Pancreas (tissue), 10 donors: Measurements from ENCODE around the gene GPS1. TPM values are rescaled to one million over a fixed set of nuclear protein-coding genes. Genes with fewer than 3 reads are reported as not detected.
A peak's percentile ranks its signal among the peaks of the same experiment; 100 is the strongest.

Source experiments
- ATAC-seq, 4 donors: fragments of 200-7000 bp; cut with Tn5 transposase; one replicate each; pipeline versions ENCODE4 v1.8.0 to v1.9.1; 2020; ENCODE audit warnings: mild to moderate bottlenecking in 4 of 4, moderate library complexity in 4 of 4
- DNase-seq, 6 donors: peaks; one replicate each; pipeline ENCODE4 v3.0.0-alpha.2; 2020
- FAIRE-seq: peaks from 2 replicates; lab custom pipeline; 2012; peaks lifted over from hg19 to GRCh38; lab: Jason Lieb, UNC
- H3K27ac ChIP-seq, 4 donors: fragments of 200-600 bp; sonication (generic); 1 replicate in 3 of 4; 2 replicates in 1 of 4; pipeline versions ENCODE4 v1.5.0 to v1.8.0; 2020
- H3K27me3 ChIP-seq, 4 donors: fragments of 200-600 bp; one replicate each; pipeline ENCODE4 v1.8.0; 2021
- H3K36me3 ChIP-seq, 3 donors: fragments of 200-600 bp; sonication (generic) in 1 of 3; one replicate each; pipeline versions ENCODE4 v1.5.0 to v1.8.0; 2020 to 2021
- H3K4me1 ChIP-seq, 3 donors: fragments of 200-600 bp; one replicate each; pipeline ENCODE4 v1.8.0; 2021
- H3K4me3 ChIP-seq, 4 donors: fragments of 200-600 bp; sonication (generic) in 2 of 4; one replicate each; pipeline versions ENCODE4 v1.5.0 to v1.8.0; 2020 to 2021
- H3K9me3 ChIP-seq, 4 donors: fragments of 200-600 bp; one replicate each; pipeline ENCODE4 v1.8.0; 2021
- WGBS, 2 donors: extraction: QIAGEN DNeasy Blood & Tissue Kit; methylation state at CpG; one replicate each; pipeline ENCODE4 v1.1.7; 2013; 5-methylcytosine and 5-hydroxymethylcytosine counted together
- intact Hi-C, 3 donors: fragments of 100-400 bp; cut with DNase I; formaldehyde crosslinking; loops; one replicate each; pipeline versions ENCODE4 v1.11.1 to v1.14.2; 2022
- polyA plus RNA-seq, 2 donors: library from polyadenylated mRNA; stranded (reverse); fragments of 200-250 nt; gene quantifications; one replicate each; pipeline ENCODE4 v1.2.3, GENCODE V29; 2013
- total RNA-seq, 6 donors: library from RNA; stranded (reverse); fragmentation: NEBNext Ultra II Directional in 4 of 6; extraction: Animal tissue kit (Norgen Biotek cat#: 25700) in 4 of 6; gene quantifications; one replicate each; pipeline versions ENCODE4 v1.2.1 to v1.2.4, GENCODE V29; 2021 to 2023
- TF ChIP-seq, protein P1 (sequence below), 4 donors: fragments of 200-600 bp; sonication (generic) in 3 of 4; IDR thresholded peaks; one replicate each; pipeline versions ENCODE4 v1.5.0 to v1.8.0; 2021; ENCODE audit warnings: antibody characterized with exemption in 4 of 4
- donor health status: healthy with polysubstance abuse.
- donor health status: DM: no; HTN: no; CAD: no; lungs with moderate emphysema.
- donor health status: DM: no; HTN: no; CAD: no.
- donor health status: control.
- donor health status: control.
- donor health status: Bipolar disorder and iron deficiency.
- donor health status: DM: yes; HTN: yes; CAD: no.
- donor health status: DM: no; HTN: no; CAD: no.
- donor health status: DM: no; HTN: no; CAD: no.
- donor health status: DM: yes; HTN: yes; CAD: no.

Gene GPS1
- total and polyA plus RNA-seq, 8 donors, result 43.0 to 149 (median 53.3) TPM

GRCh38 chr17:82079001-82079677 lies 27.4 kb downstream of the GPS1 start:
- 94% methylated on average over 47 of the region's 47 CpGs for WGBS, 2 donors
- peaks cover 0 to 29% (median 6%) of the 10 kb centered on the region in 3 donors for H3K36me3 ChIP-seq
- H3K4me1 ChIP-seq, result no peaks in the 10 kb centered on the region
- H3K27me3 ChIP-seq, result no peaks in the 10 kb centered on the region
- TF ChIP-seq, protein P1, sequence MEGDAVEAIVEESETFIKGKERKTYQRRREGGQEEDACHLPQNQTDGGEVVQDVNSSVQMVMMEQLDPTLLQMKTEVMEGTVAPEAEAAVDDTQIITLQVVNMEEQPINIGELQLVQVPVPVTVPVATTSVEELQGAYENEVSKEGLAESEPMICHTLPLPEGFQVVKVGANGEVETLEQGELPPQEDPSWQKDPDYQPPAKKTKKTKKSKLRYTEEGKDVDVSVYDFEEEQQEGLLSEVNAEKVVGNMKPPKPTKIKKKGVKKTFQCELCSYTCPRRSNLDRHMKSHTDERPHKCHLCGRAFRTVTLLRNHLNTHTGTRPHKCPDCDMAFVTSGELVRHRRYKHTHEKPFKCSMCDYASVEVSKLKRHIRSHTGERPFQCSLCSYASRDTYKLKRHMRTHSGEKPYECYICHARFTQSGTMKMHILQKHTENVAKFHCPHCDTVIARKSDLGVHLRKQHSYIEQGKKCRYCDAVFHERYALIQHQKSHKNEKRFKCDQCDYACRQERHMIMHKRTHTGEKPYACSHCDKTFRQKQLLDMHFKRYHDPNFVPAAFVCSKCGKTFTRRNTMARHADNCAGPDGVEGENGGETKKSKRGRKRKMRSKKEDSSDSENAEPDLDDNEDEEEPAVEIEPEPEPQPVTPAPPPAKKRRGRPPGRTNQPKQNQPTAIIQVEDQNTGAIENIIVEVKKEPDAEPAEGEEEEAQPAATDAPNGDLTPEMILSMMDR (IDR thresholded peaks at IDR 0.05), result no peak
- intact Hi-C loops, result no loop called here
- DNase-seq, result peak in 1 of 6 donors; percentile 64
- H3K4me3 ChIP-seq, result no peak overlapping the region
- no peak for FAIRE-seq
- H3K27ac ChIP-seq, result no peak overlapping the region
- ATAC-seq, result no peak
- no peaks in the 10 kb centered on the region for H3K9me3 ChIP-seq

DNA sequence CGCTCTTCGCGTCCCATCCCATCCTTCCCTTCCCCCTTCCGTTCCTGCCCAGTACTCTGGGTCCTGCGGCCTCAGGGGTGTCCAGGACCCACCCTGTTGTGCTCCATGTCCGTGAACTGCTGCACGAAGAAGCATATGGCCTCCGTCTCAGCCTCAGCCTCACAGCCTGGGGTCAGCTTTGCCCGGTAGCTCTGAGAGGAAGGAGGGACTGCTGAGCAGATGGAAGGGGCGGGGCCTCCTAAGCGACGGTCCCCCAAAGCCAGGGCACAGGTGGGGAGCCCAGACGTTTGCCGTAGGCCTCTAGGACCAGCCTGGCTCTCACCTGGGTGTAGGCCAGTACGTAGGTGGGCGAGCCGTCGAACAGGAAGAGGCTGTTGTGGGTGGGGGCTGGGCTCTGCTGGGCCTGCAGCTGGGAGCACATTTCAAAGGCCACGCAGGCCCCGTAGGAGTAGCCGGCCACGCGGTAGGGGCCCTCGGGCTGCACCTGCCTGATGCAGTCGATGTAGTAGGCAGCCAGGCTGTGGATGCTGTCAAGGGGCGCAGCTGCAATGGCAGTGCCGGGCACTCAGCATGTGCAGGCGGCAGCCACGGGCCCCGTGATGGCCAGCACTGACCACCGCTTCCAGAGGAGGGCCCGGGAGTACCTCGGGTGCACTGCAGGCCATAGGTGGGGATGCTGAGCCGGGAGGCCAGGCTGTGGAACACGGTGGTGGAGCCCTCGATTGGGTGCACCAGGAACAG lies 28.5 kb downstream of the GPS1 start:
- ATAC-seq (no peak), DNase-seq (peak in 1 of 6 donors; percentile 66), FAIRE-seq (no peak)
- 92 to 95% methylated on average over 36 of the region's 36 CpGs for WGBS, 2 donors
- Histone ChIP-seq H3K27me3 (no peaks in the 10 kb centered on the region), H3K36me3 (peaks cover 0 to 30% (median 11%) of the 10 kb centered on the region in 3 donors), H3K4me1 (no peaks in the 10 kb centered on the region), H3K9me3 (no peaks in the 10 kb centered on the region), H3K27ac (no peak overlapping the region), H3K4me3 (no peak overlapping the region)
- TF ChIP-seq, protein P1 (IDR thresholded peaks at IDR 0.05), result no peak
- intact Hi-C loops, result no loop called here

DNA sequence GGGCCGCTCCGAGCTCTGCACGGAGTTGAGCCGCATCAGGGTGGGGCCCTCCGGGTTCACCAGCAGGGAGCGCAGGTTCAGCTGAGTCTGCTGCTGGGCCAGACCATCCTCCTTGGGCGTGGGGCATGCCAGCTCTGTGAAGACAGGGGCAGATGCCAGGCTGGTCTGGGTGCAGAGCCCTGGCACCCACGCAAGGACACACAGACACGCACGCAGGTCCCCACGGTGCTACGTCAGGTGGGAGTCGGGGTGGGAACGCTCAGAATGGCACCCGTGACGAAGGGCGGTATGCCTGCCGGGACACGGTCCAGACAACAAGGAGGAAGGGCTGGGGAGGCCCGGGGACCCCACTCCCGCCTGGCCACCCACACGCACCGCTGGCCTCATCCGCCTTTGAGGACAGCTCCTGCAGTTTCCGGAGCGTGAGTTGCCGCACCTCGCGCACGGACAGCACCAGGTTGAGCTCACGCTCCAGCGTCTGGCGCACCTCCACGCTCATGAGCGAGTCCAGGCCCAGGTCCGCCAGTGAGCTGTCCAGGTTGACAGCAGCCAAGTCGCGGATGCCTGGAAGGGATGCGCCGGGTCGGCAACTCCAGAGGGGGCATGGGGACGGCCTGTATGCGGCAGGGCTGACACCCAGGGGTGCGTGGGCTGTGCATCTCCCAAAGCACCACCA lies 29.2 kb downstream of the GPS1 start:
- WGBS, 2 donors, result 94 to 96% methylated on average over 44 of the region's 44 CpGs
- FAIRE-seq, result no peak
- no peak for ATAC-seq
- TF ChIP-seq, protein P1 (IDR thresholded peaks at IDR 0.05), result no peak
- Histone ChIP-seq H3K4me1 (no peaks in the 10 kb centered on the region), H3K27ac (no peak overlapping the region), H3K27me3 (no peaks in the 10 kb centered on the region), H3K36me3 (peaks cover 0 to 34% (median 16%) of the 10 kb centered on the region in 3 donors), H3K9me3 (no peaks in the 10 kb centered on the region), H3K4me3 (no peak overlapping the region)
- peak in 1 of 6 donors; percentile 71 for DNase-seq
- intact Hi-C loops, result no loop called here

GRCh38 chr17:82081546-82081945 lies 29.8 kb downstream of the GPS1 start:
- Histone ChIP-seq H3K4me3 (no peak overlapping the region), H3K27me3 (no peaks in the 10 kb centered on the region), H3K9me3 (no peaks in the 10 kb centered on the region), H3K27ac (no peak overlapping the region), H3K4me1 (no peaks in the 10 kb centered on the region), H3K36me3 (peaks cover 0 to 40% (median 18%) of the 10 kb centered on the region in 3 donors)
- ATAC-seq (no peak), FAIRE-seq (no peak), DNase-seq (no peak)
- intact Hi-C loops, result no loop called here
- TF ChIP-seq, protein P1 (IDR thresholded peaks at IDR 0.05), result no peak
- WGBS, 2 donors, result 92 to 96% methylated on average over 18 to 20 of the region's 20 CpGs
